ENCODE measurements around the gene DNAJC27.

Gene DNAJC27

GRCh38 chr2:24917086-24917485, 54.7 kb downstream of the DNAJC27 start:
- no peak for TF ChIP-seq CTCF (IDR thresholded peaks at IDR 0.05; ENCODE audit: insufficient read depth, low read depth, low read length, missing control alignments)
- no peak overlapping the region for H3K4me3 ChIP-seq (ENCODE audit: low read length)
- DNase-seq (ENCODE audit: low read depth), result no peak

GRCh38 chr2:24915796-24916195, 56.0 kb downstream of the DNAJC27 start:
- no peak for TF ChIP-seq CTCF (IDR thresholded peaks at IDR 0.05; ENCODE audit: insufficient read depth, low read depth, low read length, missing control alignments)
- no peak overlapping the region for H3K4me3 ChIP-seq (ENCODE audit: low read length)
- no peak for DNase-seq (ENCODE audit: low read depth)

GRCh38 chr2:24915175-24915574, 56.6 kb downstream of the DNAJC27 start:
- H3K4me3 ChIP-seq (ENCODE audit: low read length), result no peak overlapping the region
- DNase-seq (ENCODE audit: low read depth), result no peak
- no peak for TF ChIP-seq CTCF (IDR thresholded peaks at IDR 0.05; ENCODE audit: insufficient read depth, low read depth, low read length, missing control alignments)

- no peak overlapping the region for H3K4me3 ChIP-seq (ENCODE audit: low read length)
- DNase-seq (ENCODE audit: low read depth), result no peak
- TF ChIP-seq CTCF (IDR thresholded peaks at IDR 0.05; ENCODE audit: insufficient read depth, low read depth, low read length, missing control alignments), result no peak
Observed at GRCh38 chr2:24914713-24915112, 57.0 kb downstream of the DNAJC27 start.

- no peak for TF ChIP-seq CTCF (IDR thresholded peaks at IDR 0.05; ENCODE audit: insufficient read depth, low read depth, low read length, missing control alignments)
- H3K4me3 ChIP-seq (ENCODE audit: low read length), result no peak overlapping the region
- DNase-seq (ENCODE audit: low read depth), result no peak
Observed at GRCh38 chr2:24913911-24914310, 57.8 kb downstream of the DNAJC27 start.

- no peak overlapping the region for H3K4me3 ChIP-seq (ENCODE audit: low read length)
- TF ChIP-seq CTCF (IDR thresholded peaks at IDR 0.05; ENCODE audit: insufficient read depth, low read depth, low read length, missing control alignments), result no peak
- DNase-seq (ENCODE audit: low read depth), result no peak
Observed at GRCh38 chr2:24912986-24913385, 58.8 kb downstream of the DNAJC27 start.

- DNase-seq (ENCODE audit: low read depth), result no peak
Observed at GRCh38 chr2:24912523-24912922, 59.2 kb downstream of the DNAJC27 start.

More at GRCh38 chr2:24912523-24912922, 59.2 kb downstream of the DNAJC27 start:
- no peak overlapping the region for H3K4me3 ChIP-seq (ENCODE audit: low read length)
- TF ChIP-seq CTCF (IDR thresholded peaks at IDR 0.05; ENCODE audit: insufficient read depth, low read depth, low read length, missing control alignments), result no peak

Data from epithelial cell of esophagus (primary cell).